Mammary epithelial cell (primary cell): ENCODE data around the gene TXNIP.
"Not testable (repeated sequence)": the region's sequence is repeated elsewhere in the genome, so short reads cannot be mapped to it uniquely, and the experiment has no call there.

Source experiments
- CTCF ChIP-seq, 2 donors: IDR thresholded peaks in 1 of 2; conservative IDR thresholded peaks in 1 of 2; 2 replicates each; pipeline ENCODE4 v1.5.1; 2011 to 2012; ENCODE audit warnings: inconsistent platforms in 2 of 2, low read length in 2 of 2, mild to moderate bottlenecking in 2 of 2, control low read depth in 1 of 2, low read depth in 1 of 2; ENCODE audit not compliant: insufficient read depth in 1 of 2; ENCODE audit errors: extremely low read depth in 1 of 2
- EZH2 ChIP-seq: IDR thresholded peaks from 2 replicates; pipeline ENCODE4 v1.6.1; 2012; ENCODE audit warnings: low read length, inconsistent platforms, borderline replicate concordance

DNA sequence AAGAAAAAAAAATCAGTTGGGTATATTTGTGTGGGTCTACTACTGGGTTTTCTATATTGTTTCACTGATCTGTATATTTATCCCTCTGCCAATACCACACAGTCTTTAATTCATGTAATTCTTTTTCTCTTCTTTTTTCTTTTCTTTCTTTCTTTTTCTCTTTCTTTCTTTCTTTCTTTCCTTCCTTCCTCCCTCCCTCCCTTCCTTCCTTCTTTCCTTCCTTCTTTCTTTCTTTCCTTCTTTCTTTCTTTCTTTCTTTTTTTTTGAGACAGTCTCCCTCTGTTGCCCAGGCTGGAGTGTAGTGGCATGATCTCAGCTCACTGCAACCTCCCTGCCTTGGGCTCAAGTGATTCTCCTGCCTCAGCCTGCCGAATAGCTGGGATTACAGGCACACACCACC lies 30.3 kb upstream of the TXNIP start:
- TF ChIP-seq CTCF (conservative IDR thresholded peaks at IDR 0.05 in 1 of 2, IDR thresholded peaks at IDR 0.05 in 1 of 2; ENCODE audit: extremely low read depth in 1 of 2, insufficient read depth in 1 of 2, low read depth in 1 of 2, low read length in 2 of 2); EZH2: not testable (repeated sequence)
